ENCODE data around the gene ARF3. TPM values are rescaled to one million over a fixed set of nuclear protein-coding genes. Genes with fewer than 3 reads are reported as not detected.

ARF3 gene
- total RNA-seq, 1 donor, result 38.2 TPM

DNA sequence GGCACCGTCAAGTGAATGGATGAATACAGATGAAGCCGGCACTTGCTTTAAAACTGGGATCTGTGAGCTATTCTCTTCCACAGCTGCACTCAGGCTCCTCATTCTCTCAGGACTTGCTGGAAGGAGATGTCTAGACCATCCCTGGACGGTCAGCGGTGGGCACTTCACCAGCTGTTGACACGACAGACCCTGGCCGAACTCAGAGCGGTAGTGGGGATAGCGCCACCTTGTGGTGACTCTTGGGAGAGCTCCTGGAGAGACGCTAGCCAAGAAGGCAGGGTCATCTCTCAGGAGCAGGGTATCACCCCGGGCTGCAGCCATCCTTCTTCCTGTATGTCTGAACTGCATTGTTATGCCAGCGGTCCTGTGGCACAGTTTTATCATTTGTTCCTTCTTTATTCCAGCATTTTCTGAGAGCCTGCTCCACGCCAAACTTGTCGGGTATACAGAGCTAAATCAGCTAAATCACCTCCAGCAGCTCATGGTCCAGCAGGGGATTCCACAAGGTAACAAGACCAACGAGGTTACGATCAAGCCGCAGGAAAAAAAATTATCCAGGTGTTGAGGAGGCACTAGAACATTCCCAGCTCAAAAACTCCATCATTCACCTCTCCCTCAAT lies 30.9 kb upstream of the ARF3 start:
- H3K4me3 ChIP-seq (ENCODE audit: low read length), result no peak overlapping the region
- H3K9me3 ChIP-seq (ENCODE audit: low read depth, low read length), result no peaks in the 10 kb centered on the region
- H3K27me3 ChIP-seq (ENCODE audit: insufficient read depth, low read length), result peaks cover 38% of the 10 kb centered on the region
- H3K4me1 ChIP-seq (ENCODE audit: insufficient read depth, low read length), result no peaks in the 10 kb centered on the region

DNA sequence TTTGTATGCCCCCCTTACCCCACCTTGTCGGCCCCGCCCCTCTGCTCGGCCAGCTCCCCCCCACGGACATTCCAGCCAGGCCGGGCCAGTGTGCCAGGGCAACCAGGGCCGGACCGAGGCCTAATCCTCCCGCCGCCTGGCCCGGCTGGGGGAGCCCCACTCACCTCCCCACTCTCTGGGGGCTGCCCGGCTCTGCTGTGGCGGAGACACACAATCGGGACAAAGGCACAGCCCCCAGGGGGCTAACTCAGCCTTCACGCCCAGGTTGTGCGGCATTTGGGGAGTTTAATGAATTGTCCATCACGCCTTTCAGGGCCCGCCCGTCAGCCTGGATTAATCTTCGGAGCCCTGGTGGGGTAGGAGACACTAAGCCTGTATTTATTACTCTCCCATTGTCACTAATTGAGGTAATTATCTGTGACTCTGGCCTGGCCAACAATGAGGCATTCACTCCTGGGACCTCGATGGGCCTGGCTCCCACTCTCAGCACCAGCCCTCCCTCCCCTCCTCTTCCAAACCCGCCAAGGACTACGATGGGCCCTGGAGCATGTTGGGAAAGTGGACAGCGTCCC lies 29.5 kb upstream of the ARF3 start:
- no peak overlapping the region for H3K4me3 ChIP-seq (ENCODE audit: low read length)
- no peaks in the 10 kb centered on the region for H3K4me1 ChIP-seq (ENCODE audit: insufficient read depth, low read length)
- H3K9me3 ChIP-seq (ENCODE audit: low read depth, low read length), result no peaks in the 10 kb centered on the region
- peaks cover 46% of the 10 kb centered on the region for H3K27me3 ChIP-seq (ENCODE audit: insufficient read depth, low read length)

DNA sequence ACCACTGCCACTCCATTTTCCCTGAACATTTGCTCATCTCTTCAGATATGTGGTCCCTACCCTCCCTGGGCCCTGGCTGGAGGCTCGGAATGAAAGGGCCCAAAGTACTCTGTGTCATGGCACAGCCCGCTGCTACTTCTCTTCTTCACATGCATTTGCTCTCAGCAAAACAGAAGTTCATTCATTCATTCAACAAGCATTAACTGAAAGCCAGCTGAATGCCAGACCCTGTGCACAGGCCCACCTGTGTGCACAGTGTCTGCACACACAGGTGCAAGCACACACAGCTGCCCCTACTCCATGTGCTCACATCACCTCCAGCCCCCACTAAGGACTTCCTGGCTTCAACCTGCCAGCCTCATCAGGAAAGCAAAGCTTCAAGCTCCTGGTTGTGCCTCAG lies 28.6 kb upstream of the ARF3 start:
- H3K4me3 ChIP-seq (ENCODE audit: low read length), result no peak overlapping the region
- peaks cover 9% of the 10 kb centered on the region for H3K4me1 ChIP-seq (ENCODE audit: insufficient read depth, low read length)
- peaks cover 55% of the 10 kb centered on the region for H3K27me3 ChIP-seq (ENCODE audit: insufficient read depth, low read length)
- no peaks in the 10 kb centered on the region for H3K9me3 ChIP-seq (ENCODE audit: low read depth, low read length)

- Histone ChIP-seq H3K27me3 (ENCODE audit: insufficient read depth, low read length) (peaks cover 59% of the 10 kb centered on the region), H3K4me3 (ENCODE audit: low read length) (no peak overlapping the region), H3K9me3 (ENCODE audit: low read depth, low read length) (no peaks in the 10 kb centered on the region), H3K4me1 (ENCODE audit: insufficient read depth, low read length) (peaks cover 13% of the 10 kb centered on the region)
Measured at GRCh38 chr12:48985475-48985897, 28.2 kb upstream of the ARF3 start.

DNA sequence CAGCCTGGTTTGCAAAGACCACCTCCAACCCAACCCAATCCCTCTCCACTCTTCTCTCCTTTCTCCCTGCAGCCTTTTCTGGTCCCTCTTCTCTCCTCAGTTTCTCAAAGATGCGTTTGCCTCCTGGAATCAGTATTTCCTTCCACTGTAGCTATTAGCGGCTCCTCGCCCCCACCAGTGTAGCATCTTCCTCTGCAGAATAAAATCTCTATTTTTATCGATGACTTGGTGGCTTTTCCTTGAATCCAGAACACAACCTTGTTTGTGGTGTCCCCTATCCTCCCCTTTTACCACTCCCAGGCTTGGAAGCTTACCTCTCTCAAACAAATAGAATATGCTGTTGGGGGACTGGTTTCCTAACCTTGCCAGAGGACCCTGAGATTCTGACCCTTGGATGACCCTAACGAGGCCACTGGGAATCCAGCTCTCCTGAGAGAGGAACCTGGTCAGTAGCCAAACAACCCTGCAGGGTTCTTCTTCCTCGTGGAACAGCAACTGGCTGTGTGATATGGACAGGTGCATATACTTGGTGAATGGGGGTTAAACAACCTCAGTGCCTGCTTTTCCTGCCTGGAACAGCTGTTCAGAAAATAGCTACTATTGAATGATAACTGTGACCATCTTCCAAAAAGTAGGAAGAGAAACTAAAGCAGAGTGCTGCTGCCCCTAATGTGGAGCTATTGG lies 25.3 kb upstream of the ARF3 start:
- Histone ChIP-seq H3K4me3 (ENCODE audit: low read length) (no peak overlapping the region), H3K4me1 (ENCODE audit: insufficient read depth, low read length) (peaks cover 42% of the 10 kb centered on the region), H3K9me3 (ENCODE audit: low read depth, low read length) (no peaks in the 10 kb centered on the region), H3K27me3 (ENCODE audit: insufficient read depth, low read length) (peaks cover 73% of the 10 kb centered on the region)

DNA sequence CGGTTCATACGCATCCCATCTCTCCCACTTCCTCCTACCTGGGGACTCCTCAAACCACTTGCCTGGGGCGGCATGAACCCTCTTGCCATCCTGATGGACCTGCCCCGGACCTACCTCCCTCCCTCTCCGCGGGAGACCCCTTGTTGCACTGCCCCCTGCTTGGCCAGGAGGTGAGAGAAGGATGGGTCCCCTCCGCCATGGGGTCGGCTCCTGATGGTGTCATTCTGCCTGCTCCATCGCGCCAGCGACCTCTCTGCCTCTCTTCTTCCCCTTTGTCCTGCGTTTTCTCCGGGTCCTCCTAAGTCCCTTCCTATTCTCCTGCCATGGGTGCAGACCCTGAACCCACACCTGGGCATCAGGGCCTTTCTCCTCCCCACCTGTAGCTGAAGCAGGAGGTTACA lies 24.5 kb upstream of the ARF3 start:
- H3K4me1 ChIP-seq (ENCODE audit: insufficient read depth, low read length), result peaks cover 48% of the 10 kb centered on the region
- no peaks in the 10 kb centered on the region for H3K9me3 ChIP-seq (ENCODE audit: low read depth, low read length)
- H3K4me3 ChIP-seq (ENCODE audit: low read length), result no peak overlapping the region
- peaks cover 75% of the 10 kb centered on the region for H3K27me3 ChIP-seq (ENCODE audit: insufficient read depth, low read length)

GRCh38 chr12:48980953-48981756 lies 23.9 kb upstream of the ARF3 start:
- peaks cover 48% of the 10 kb centered on the region for H3K4me1 ChIP-seq (ENCODE audit: insufficient read depth, low read length)

GRCh38 chr12:48980389-48980952 lies 23.2 kb upstream of the ARF3 start:
- Histone ChIP-seq H3K9me3 (ENCODE audit: low read depth, low read length) (no peaks in the 10 kb centered on the region), H3K4me3 (ENCODE audit: low read length) (peak overlapping the region; percentile 30), H3K4me1 (ENCODE audit: insufficient read depth, low read length) (peaks cover 48% of the 10 kb centered on the region), H3K27me3 (ENCODE audit: insufficient read depth, low read length) (peaks cover 84% of the 10 kb centered on the region)

More at GRCh38 chr12:48980953-48981756, 23.9 kb upstream of the ARF3 start:
- Histone ChIP-seq H3K27me3 (ENCODE audit: insufficient read depth, low read length) (peaks cover 79% of the 10 kb centered on the region), H3K9me3 (ENCODE audit: low read depth, low read length) (no peaks in the 10 kb centered on the region), H3K4me3 (ENCODE audit: low read length) (no peak overlapping the region)

GRCh38 chr12:48979602-48980388 lies 22.5 kb upstream of the ARF3 start:
- peaks cover 85% of the 10 kb centered on the region for H3K27me3 ChIP-seq (ENCODE audit: insufficient read depth, low read length)
- H3K9me3 ChIP-seq (ENCODE audit: low read depth, low read length), result no peaks in the 10 kb centered on the region
- H3K4me3 ChIP-seq (ENCODE audit: low read length), result peak overlapping the region; percentile 30
- H3K4me1 ChIP-seq (ENCODE audit: insufficient read depth, low read length), result peaks cover 48% of the 10 kb centered on the region

DNA sequence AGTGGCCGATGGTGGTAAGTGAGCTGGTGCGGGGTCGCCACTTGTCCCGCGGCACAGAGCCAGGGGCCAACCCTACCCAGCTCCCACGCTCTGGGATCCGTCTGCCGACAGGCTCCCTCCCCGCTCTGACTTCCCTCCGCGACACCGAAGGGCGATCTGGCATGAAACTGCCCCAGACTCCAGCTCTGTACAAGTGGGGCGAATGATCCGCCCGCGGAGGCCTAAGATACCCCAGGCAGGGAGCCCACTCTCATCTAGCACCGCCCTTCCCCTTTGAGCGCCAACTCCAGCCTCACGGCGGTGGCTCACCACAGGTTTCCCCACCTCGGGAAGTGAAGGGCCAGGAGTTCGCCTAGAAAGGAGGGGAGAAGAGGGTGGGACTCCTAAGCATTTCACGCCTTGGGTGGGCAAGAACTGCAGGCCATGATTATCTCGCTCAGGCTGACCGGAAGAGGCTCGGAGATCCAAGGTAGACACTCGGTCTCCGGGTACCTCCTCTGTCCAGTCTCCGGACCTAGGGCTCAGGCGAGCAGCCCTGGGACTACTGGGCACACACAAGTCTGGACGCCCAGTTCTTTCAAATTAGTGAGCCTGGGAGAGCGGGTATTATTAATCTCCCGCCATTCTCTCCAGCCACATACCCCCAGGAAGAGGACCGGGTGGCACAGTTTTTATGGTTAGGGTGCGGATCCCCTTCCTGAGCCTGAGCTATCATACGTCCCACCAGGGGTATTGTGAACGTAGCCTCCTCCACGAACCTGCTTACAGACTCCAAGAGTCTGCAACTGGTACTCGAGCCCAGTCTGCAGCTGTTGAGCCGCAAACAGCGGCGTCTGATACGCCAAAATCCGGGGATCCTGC lies 21.7 kb upstream of the ARF3 start:
- Histone ChIP-seq H3K27me3 (ENCODE audit: insufficient read depth, low read length) (peaks cover 88% of the 10 kb centered on the region), H3K4me1 (ENCODE audit: insufficient read depth, low read length) (peaks cover 51% of the 10 kb centered on the region), H3K9me3 (ENCODE audit: low read depth, low read length) (no peaks in the 10 kb centered on the region), H3K4me3 (ENCODE audit: low read length) (peak overlapping the region; percentile 30)

- Histone ChIP-seq H3K4me1 (ENCODE audit: insufficient read depth, low read length) (peaks cover 57% of the 10 kb centered on the region), H3K27me3 (ENCODE audit: insufficient read depth, low read length) (peaks cover 88% of the 10 kb centered on the region), H3K9me3 (ENCODE audit: low read depth, low read length) (no peaks in the 10 kb centered on the region), H3K4me3 (ENCODE audit: low read length) (peak within 1 kb of the TSS; percentile 7)
Measured at GRCh38 chr12:48978291-48978740, 21.0 kb upstream of the ARF3 start, which contains the start of gene WNT1. Gene WNT1, plus strand, starts transcription at chr12:48978322. Its CDS starts 329 bp downstream, at chr12:48978651.

DNA sequence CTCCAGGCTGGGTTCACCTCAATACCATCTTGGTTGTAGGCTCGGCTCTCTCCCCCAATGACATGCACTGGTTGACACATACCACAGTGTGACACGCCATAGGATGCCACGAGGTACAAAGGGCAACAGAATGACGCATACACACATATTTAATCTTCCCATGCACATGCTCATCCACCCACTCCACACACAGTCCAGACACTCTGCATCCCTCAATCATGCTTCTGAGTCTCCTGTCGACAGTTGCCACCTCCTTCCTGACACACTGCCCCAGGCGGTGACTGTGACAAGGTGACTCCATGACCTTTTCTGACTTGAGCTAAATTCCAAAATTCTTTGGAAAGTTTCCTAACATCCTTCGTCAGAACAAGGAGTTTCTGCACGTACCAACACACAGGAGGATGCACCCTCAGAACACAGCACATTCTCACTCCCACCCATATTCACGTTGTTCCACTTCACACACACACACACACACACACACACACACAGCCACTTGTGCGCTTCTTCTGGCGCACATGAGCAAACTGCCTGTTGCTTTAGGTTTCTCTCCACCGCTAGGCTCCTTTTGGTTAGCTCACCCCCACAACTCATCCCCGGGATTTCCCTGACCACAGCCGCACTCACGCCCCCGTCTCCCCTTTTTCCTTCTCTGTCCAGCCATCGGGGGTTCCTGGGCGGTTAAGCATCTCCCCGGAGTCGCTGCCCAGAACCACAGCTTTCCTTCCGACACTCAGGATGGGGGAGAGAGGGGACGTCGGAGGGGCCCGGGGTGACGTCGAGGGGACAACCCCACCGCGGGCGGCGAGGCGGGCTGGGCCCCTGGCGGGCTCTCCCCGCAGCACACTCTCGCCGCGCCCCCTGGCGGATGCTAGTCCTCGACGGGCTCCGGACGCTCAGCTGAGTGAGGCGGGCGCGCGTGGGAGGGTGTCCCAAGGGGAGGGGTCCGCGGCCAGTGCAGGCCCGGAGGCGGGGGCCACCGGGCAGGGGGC lies 20.3 kb upstream of the ARF3 start:
- Histone ChIP-seq H3K4me3 (ENCODE audit: low read length) (no peak overlapping the region), H3K27me3 (ENCODE audit: insufficient read depth, low read length) (peaks cover 91% of the 10 kb centered on the region), H3K4me1 (ENCODE audit: insufficient read depth, low read length) (peaks cover 63% of the 10 kb centered on the region), H3K9me3 (ENCODE audit: low read depth, low read length) (no peaks in the 10 kb centered on the region)
